Stimulated activated CD4-positive, alpha-beta T cell treated with anti-CD3 and anti-CD28 coated beads, Interleukin-12 subunit alpha, Interleukin-12 subunit beta, amount 100 ng/mL, for 48 hours (primary cell): Measurements from ENCODE around the gene ACAD10.

Source experiments
- DNase-seq, 3 donors: peaks; one replicate each; pipeline ENCODE4 v3.0.0-alpha.2; 2020; ENCODE audit warnings: low read depth in 2 of 3, low spot score in 1 of 3

The ACAD10 gene

DNA sequence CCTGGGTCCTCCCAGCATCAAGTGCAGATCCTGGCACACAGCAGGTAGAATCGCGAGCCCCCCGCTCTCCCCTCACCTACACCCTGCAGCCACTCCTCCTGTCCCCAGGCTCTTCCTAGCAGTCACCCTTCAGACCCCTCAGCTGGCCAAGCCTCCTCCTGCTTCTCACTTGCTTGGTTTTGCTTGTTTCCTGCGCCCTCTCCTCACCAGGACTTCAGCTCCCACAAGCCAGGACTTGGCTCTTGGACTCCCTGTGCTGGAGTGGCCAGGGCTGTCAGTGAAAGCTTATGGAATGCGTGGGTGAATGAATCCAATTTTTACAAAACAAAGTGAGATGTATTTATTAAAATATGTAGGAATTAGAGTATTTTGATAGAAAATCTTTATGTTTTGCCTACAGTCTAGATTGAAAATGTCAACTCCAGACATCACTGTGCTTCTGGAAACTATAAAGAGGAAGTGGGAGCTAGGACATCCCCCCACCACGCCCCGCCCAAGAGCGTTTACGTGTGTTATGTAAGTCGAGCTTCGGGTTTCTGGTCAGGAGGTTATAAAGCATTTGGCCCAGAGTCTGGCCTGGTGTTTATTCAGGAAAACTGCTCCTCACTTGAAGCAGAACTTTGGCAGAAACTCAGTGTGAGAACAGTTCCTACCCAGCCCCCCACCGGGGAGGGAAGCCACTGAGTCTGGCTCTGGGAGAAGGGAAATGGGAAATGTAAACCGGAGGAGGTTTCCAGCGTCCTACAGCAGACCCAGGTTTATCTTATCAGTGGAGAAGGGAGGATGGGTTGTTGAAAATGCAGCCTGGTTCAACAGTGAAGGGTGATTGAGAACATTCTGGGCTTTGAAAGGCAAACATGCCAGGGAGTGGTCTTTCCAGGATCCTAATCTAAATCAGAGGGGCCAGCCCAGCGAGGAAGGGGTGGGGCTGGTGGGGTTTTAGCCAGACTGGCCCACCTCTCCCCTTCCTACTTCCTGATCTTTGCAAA is 89.6 kb downstream of the ACAD10 start:
- no peak for DNase-seq

DNA sequence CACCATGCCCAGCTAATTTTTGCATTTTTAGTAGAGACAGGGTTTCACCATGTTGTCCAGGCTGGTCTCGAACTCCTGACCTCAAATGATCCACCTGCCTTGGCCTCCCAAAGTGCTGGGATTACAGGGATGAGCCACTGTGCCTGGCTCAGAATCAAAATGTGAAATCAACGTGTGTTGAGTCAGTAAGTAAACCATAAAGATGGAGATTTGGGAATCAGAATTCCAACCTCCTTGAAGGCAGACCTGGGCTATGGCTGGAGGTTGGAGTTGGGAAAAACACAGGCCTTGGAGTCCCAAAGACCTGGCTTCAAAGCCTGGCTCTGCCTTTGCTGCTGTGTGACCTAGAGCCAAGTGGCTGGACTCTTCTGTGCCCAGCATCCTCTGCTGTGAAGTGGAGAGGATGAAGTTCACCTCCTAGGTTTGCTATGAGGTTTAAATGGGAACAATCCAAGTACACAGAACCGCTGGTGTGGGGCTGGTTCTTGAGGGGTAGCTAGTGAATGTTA is 91.0 kb downstream of the ACAD10 start:
- DNase-seq, result no peak

DNA sequence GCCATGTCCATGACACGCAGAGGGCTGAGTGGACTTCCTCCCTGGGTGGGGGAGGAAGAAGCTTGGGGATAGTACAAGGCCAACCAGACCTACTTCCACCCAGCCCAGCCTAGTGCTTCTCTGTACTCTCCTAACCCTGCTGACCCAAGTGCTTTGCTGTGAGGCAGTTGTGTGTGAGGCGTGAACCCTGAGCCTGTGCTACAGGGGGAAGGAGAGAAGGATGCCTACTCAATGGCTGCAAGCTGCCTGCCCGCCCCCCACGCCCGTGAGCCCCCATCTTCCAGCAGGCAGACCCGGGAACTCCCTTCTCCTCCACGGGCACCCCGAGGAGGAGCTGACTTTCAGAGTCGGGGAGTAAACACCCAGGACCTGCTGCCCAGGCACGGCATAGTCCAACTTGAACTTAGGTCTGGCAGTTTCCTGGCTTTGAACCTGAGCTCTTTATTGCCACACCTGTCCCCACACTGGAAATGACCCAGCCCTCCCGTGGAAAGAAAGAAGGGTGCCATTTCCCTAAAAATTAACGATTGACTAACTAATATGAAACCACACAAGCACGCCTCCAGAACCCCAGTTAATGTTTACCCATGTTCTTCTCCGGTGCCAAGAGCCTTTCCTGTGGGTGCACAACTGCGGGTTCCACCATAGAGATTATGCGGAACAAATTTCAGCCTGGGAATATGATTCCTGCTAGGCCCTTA is 91.6 kb downstream of the ACAD10 start:
- DNase-seq, result no peak

DNA sequence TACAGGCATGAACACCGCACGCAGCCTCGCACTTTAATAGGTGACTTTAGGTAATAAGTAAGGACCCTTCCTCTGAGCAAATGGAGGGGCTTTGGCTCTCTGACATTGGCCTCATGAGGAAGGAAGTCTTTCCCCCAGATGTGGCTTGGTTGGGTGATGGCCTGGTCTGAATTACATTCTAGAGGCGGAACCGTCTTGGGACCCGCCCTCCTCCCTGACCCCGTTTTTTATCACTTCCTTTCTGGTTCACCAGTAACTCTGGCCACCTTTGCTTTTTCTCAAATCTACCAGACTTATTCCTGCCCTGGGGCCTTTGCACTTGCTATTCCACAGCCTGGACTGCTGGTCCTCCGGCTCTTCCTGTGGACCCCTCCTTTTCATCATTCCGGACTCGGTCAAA is 94.3 kb downstream of the ACAD10 start:
- DNase-seq, result no peak

DNA sequence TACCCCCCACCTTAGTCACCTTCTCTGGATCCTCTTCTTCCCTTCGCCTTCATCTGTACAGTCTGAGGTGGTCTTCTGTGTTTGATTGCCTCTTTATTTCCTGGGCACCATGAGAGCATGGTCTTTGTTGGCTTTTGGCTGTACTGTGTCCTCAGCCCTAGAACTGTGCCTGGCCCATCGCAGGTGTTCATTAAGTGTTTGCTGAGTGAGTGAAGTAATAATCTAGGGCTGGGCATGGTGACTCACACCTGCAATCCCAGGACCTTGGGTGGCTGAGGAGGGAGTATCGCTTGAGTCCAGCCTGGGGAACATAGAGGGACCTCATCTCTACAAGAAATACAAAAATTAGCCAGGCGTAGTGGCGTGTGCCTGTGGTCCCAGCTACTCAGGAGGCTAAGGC is 94.8 kb downstream of the ACAD10 start:
- DNase-seq, result no peak

DNA sequence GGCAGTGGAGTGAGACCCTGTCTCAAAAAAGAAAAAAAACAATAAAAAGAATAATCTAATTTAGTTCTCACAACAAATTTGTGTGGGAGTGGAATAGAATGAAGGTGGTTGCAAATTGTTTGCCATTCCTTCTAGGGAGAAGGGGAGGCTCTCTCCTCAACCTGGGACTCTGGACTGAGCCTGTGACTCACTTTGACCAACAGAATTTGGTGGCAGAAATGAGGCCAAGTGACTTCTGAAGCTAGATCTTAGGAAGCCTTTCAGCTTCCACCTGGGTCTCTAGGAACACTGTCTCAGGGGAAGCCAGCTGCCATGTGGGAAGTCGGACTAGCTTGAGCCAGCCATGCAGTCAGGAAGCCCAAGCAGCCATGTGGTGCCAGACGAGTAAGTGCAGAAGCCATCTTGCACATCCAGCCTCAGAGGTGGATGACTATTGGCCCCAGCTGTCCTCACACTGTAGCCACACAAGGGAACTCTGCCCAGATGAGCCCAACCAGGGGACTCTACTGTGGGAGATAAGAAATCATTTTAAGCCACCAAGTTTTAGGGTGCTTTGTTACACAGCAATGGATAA is 95.3 kb downstream of the ACAD10 start:
- no peak for DNase-seq

DNA sequence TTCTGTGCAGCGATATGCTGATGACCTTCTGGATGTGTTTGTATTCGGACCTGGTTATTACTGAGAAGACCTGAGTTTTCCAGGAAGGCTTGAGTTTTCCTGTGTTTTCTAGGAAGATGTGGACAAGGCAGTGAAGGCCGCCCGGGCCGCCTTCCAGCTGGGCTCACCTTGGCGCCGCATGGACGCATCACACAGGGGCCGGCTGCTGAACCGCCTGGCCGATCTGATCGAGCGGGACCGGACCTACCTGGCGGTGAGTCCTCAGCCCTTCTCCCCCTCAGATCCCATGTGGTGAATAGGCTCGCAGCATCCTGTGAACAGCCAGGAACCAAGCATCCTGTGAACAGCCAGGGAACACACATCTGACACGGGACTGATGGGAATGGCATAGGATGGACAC is 97.2 kb downstream of the ACAD10 start:
- DNase-seq, result no peak

DNA sequence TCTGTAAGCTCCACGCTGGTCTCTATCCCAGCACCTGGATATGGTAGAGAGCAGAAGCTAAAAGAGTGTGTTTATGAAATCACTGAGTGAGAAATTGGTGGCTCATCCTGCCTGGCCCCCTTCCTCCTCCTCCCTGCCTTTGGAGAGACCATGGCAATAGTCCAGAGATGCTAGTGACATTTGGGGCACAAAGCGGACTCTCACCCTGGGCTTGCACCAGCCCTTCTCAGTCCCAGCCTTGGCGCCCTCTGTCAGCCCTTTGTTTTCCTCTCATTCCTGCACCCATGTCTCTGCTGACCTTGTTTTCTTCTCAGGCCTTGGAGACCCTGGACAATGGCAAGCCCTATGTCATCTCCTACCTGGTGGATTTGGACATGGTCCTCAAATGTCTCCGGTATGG is 99.1 kb downstream of the ACAD10 start:
- DNase-seq, result no peak

DNA sequence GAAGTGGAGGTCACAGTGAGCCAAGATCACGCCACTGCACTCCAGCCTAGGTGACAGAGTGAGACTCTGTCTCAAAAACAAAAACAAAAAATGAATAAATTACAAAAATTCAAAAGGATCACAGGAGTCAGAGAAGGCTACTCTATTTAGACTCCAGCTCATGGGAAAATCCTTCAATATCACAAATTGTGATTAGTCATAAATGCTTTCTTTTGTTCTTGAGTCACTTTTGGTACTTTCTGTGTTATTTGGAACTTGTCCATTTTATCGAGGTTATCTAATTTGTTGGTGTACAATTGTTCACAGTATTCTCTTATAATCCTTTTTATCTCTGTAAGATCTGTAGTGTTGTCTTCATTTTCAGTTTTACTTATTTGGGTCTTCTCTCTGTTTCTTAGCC is 99.8 kb downstream of the ACAD10 start:
- no peak for DNase-seq

DNA sequence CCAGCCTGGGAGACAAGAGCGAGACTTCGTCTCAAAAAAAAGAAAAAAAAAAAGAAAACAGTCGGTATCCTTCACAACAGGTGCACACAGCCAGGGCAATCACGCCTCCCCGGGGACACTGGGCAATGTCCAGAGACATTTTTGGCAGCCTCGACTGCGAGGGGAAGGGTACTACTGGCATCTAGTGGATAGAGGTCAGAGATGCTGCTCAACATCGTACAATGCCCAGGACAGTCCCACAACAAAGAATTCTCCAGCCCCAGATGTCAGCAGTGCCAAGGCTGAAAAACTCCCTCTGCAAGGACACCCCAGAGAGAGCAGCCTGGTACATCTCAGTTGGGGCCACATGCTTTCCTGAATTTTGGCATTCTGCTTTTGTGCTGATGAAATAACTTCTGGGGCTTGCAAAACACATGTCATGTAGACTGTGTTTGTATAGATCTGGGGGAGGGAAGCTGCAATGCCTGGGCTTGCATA is 102.4 kb downstream of the ACAD10 start:
- no peak for DNase-seq

DNA sequence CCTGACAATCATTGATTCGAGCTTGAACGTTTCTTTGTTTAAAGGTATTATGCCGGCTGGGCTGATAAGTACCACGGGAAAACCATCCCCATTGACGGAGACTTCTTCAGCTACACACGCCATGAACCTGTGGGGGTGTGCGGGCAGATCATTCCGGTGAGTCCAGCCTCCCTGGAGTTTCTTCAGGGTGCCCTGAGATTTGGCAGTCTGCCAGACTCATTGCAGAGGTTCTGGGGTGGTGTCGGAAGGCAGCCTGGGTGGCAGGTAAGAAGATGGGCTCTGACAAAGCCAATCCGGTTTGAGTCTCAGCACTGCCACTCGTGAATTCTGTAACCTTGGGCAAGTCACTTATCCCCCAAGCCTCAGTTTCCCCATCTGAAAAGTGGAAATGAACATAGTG is 103.9 kb downstream of the ACAD10 start:
- no peak for DNase-seq

DNA sequence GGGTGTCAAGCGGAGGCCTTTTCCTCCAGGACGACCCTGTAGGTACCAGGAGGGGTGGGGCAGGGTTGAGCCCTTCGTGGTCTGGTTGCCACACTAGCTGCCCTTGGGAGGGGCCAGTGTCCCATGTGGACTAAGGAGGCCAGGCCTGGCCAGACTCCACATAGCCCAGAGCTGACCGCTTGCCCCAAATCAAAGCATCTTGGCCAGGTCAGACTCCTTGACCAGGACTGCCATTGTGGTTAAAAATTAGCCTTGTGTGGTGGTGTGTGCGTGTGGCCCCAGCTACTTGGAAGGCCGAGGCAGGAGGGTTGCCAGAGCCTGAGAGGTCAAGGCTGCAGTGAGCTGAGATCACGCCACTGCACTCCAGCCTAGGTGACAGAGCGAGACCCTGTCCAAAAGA is 105.7 kb downstream of the ACAD10 start:
- DNase-seq, result no peak

DNA sequence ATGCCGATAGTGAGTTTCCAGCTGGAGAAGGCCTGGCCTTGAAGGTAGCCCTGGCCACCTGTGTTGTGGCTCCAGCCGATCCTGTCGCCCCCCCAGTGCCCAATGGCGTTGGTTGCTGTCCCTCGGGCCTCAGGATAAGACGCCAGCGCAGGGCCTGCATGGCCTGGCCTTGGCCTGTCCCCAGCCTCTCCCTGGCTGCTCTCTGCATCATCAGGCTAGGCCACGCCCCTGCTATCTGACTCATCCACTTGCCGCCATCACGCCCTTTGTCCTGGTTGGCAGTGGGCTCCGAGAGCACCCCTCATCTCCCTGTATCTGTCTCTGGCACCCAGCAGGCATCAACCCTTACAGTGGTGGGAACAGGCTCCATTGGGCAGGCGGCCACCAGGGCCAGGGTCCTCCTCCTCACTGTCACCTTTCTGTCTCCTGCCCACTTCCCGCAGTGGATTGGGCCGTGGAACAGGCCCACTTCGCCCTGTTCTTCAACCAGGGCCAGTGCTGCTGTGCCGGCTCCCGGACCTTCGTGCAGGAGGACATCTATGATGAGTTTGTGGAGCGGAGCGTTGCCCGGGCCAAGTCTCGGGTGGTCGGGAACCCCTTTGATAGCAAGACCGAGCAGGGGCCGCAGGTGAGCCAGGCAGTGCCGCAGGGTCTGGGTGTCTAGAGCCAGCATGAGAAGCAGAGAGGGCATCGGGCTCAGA is 106.5 kb downstream of the ACAD10 start:
- DNase-seq, result no peak

DNA sequence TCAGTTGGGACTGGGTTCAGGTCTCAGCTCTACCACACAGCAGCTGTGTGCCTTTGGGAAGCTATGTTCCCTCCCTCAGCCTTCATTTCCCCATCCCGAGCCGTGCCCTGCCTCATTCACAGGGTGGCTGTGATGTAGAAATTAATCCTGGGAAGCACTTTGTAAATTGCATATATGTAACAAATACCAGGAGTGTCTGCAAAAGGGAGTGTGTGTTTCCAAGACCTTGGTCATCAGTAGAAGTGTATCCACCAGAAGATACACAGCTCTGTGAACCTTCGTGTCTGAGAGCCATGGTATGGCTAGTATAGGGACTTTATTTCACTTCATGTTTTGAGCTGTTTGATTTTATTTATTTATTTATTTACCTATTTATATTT is 107.0 kb downstream of the ACAD10 start:
- no peak for DNase-seq

DNA sequence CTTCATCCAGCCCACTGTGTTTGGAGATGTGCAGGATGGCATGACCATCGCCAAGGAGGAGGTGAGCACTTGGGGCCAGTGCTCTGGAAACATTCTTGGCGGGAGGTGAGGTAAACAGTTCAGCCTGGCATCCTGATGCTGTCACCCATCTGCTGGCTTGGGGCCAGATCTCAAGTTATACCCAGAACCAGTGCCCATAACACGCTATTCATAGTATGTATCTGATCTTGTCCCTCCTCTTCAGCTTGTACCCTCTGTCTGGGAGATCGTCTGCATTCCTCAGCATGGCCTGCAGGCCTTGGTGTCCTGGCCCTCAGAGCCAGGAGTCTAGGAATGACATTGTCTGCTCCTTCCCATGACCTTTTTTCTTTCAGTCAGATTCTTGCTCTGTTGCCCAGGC is 112.3 kb downstream of the ACAD10 start:
- DNase-seq, result no peak

DNA sequence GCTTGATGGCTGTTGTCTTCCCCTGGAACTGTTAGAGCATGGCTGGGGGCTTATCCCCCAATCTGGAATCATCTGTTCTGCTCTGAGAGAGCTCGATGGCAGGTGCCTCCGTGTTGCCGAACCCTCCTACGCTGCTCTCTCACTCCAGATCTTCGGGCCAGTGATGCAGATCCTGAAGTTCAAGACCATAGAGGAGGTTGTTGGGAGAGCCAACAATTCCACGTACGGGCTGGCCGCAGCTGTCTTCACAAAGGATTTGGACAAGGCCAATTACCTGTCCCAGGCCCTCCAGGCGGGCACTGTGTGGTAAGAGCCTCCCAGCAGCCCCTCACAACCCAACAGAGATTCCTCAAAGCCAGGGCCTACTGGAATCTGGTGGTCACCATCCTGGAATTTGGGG is 113.9 kb downstream of the ACAD10 start:
- DNase-seq, result no peak

DNA sequence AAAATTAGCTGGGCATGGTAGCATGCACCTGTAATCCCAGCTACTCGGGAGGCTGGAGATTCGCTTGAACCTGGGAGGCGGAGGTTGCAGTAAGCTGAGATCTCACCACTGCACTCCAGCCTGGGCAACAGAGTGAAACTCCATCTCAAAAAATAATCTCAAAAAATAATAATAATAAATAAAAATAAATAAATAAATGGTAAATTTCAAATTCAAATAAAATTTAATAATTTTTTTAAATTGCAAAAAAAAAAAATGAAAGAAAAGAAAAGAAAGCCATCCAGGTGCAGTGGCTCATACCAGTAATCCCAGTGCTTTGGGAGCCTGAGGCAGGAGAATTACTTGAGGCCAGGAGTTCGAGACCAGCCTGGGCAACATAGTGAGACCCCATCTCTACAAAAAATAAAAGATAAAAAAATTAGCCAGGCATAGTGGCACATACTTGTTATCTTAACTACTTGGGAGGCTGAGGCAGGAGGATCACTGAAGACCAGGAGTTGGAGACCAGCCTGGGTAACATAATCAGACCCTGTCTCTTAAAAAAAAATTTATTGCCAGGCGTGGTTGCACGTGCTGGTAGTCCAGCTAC is 117.3 kb downstream of the ACAD10 start:
- no peak for DNase-seq

DNA sequence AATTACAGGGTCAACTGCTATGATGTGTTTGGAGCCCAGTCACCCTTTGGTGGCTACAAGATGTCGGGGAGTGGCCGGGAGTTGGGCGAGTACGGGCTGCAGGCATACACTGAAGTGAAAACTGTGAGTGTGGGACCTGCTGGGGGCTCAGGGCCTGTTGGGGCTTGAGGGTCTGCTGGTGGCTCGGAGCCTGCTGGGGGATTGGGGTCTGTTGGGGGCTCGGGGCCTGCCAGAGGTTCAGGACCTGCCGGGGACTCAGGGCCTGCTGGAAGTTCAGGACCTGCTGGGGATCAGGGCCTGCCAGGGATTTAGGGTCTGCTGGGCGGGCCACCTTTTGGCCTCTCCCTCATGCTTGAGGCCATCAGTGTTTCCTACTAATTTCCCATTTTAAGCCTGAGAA is 118.0 kb downstream of the ACAD10 start:
- no peak for DNase-seq

DNA sequence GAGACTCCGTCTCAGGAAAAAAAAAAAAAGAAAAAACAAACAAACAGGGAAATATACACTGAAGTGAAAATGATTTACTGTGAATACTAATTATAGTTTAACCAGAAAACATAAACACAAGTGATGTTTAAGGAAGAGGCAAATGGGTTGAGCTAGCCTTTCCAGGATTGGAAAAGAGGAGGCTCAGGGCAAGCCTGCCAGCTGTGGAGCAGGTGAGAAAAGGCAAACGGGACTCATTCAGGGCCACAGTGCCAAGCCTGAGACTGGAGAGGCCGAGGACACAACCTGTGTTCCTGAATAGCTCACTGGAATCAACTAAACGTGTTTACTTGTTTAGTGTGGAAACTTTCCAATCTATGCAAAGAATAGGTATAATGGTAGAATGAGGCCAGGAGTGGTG is 120.5 kb downstream of the ACAD10 start:
- DNase-seq, result no peak
